GM13976 (cell line): ENCODE measurements around the gene NR3C2.

Experiments used
- DNase-seq: peaks from one replicate; pipeline ENCODE4 v3.0.0; 2012; ENCODE audit warnings: low spot score
- CTCF ChIP-seq: IDR thresholded peaks from 2 replicates; pipeline ENCODE4 v1.5.1; 2012; ENCODE audit warnings: borderline replicate concordance, mild to moderate bottlenecking; ENCODE audit not compliant: insufficient read depth; ENCODE audit errors: extremely low read depth, missing control alignments, control extremely low read depth
- in situ Hi-C: fragments of 300-500 bp; cut with MboI; formaldehyde crosslinking; loops from one replicate; pipeline ENCODE4 v1.12.0; 2022; ENCODE audit warnings: low sequenced_read_pairs, mixed read lengths, inconsistent platforms; ENCODE audit not compliant: unreplicated experiment

NR3C2 gene

GRCh38 chr4:148222991-148223660 lies 219.1 kb downstream of the NR3C2 start:
- TF ChIP-seq CTCF = no peak
- in situ Hi-C loops = no loop called here
- no peak for DNase-seq

GRCh38 chr4:148216866-148217814 lies 225.1 kb downstream of the NR3C2 start:
- DNase-seq = peak; percentile 6
- TF ChIP-seq CTCF = no peak
- in situ Hi-C loops = no loop called here

GRCh38 chr4:148216321-148216720 lies 225.9 kb downstream of the NR3C2 start:
- no peak for TF ChIP-seq CTCF
- in situ Hi-C loops = no loop called here

DNA sequence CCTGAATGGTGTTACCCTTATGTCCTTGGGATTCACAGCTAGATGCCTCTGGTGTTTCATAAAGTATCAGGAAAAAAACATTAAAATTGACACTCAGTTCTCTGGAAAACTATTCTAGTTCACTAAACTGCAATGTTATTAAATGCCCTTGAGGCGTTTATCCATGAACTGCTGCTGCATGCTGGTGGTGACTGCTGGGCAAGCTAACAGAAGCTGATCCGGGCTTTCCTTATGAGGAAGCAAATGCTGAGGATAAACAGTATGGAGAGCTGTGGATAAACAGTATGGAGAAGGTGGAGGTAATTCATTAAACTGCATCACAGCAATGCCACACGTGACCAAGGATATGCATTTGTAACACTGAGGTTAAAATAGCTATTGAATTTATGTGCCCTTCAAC lies 227.0 kb downstream of the NR3C2 start:
- in situ Hi-C loops = no loop called here
- no peak for DNase-seq
- TF ChIP-seq CTCF = no peak

More at GRCh38 chr4:148216321-148216720, 225.9 kb downstream of the NR3C2 start:
- DNase-seq = no peak

GRCh38 chr4:148214529-148215166 lies 227.6 kb downstream of the NR3C2 start:
- no peak for DNase-seq
- TF ChIP-seq CTCF = no peak
- in situ Hi-C loops = no loop called here

- DNase-seq = no peak
- in situ Hi-C loops = no loop called here
These were observed 230.7 kb downstream of the NR3C2 start for GRCh38 chr4:148211533-148211932.

More at GRCh38 chr4:148211533-148211932, 230.7 kb downstream of the NR3C2 start:
- TF ChIP-seq CTCF = no peak
